HEK293 (cell line): ENCODE results near the gene SLMAP.

ENCODE experiments used
- CTCF ChIA-PET: fragments of 350-600 bp; formaldehyde crosslinking; extraction: SDS; loops from one replicate; lab custom pipeline; 2021; ENCODE audit warnings: antibody characterized with exemption; lab: Yijun Ruan, JAX
- POLR2A ChIA-PET: fragments of 300-600 bp; formaldehyde crosslinking; extraction: SDS; loops from one replicate; lab custom pipeline; 2020; ENCODE audit warnings: antibody characterized with exemption, inconsistent platforms; lab: Yijun Ruan, JAX
- H3K27ac ChIP-seq: fragments of 200-500 bp; sonication (Bioruptor generic); 2 replicates; pipeline ENCODE4 v1.5.1; 2014; ENCODE audit warnings: low read depth, low read length, control low read depth, inconsistent platforms; ENCODE audit errors: extremely low read depth
- H3K36me3 ChIP-seq, 2 experiments: fragments of 200-500 bp in 1 of 2; sonication (Bioruptor generic) in 1 of 2; 1 replicate in 1 of 2; 2 replicates in 1 of 2; pipeline ENCODE4 v1.5.1; 2014 to 2017; ENCODE audit warnings: inconsistent platforms in 2 of 2, low read length in 2 of 2; ENCODE audit not compliant: control insufficient read depth in 2 of 2, insufficient read depth in 1 of 2
- H3K4me1 ChIP-seq: fragments of 200-500 bp; sonication (Bioruptor generic); 2 replicates; pipeline ENCODE4 v1.5.1; 2014; ENCODE audit warnings: mild to moderate bottlenecking, low read length, inconsistent platforms; ENCODE audit not compliant: control insufficient read depth, insufficient read depth
- H3K4me3 ChIP-seq: 2 replicates; pipeline ENCODE4 v1.5.1; 2011; ENCODE audit warnings: low read depth, mild to moderate bottlenecking, control low read depth, low read length, moderate library complexity
- H3K9me3 ChIP-seq: fragments of 200-500 bp; sonication (Bioruptor generic); 2 replicates; pipeline ENCODE4 v1.5.1; 2014; ENCODE audit warnings: low read depth, low read length, inconsistent platforms; ENCODE audit not compliant: control insufficient read depth, insufficient read depth
- KLF8 ChIP-seq: fragments of 450-650 bp; formaldehyde crosslinking; IDR thresholded peaks from 2 replicates; pipeline ENCODE4 v1.5.1; 2016; ENCODE audit warnings: missing biosample characterization, missing genetic modification characterization
- PATZ1 ChIP-seq: fragments of 450-650 bp; formaldehyde crosslinking; IDR thresholded peaks from 2 replicates; pipeline ENCODE4 v1.5.1; 2016; ENCODE audit warnings: missing biosample characterization, missing genetic modification characterization
- PRDM4 ChIP-seq: fragments of 450-650 bp; formaldehyde crosslinking; IDR thresholded peaks from 2 replicates; pipeline ENCODE4 v1.5.1; 2017; ENCODE audit warnings: missing biosample characterization, missing genetic modification characterization
- REPIN1 ChIP-seq: fragments of 450-650 bp; formaldehyde crosslinking; IDR thresholded peaks from 2 replicates; pipeline ENCODE4 v1.5.1; 2017; ENCODE audit warnings: missing biosample characterization, missing genetic modification characterization, low read depth
- SCRT1 ChIP-seq: fragments of 450-650 bp; formaldehyde crosslinking; IDR thresholded peaks from 2 replicates; pipeline ENCODE4 v1.5.1; 2016; ENCODE audit warnings: missing biosample characterization, missing genetic modification characterization, borderline replicate concordance
- SETDB1 ChIP-seq: IDR thresholded peaks from one replicate; pipeline ENCODE4 v1.6.1; 2017; ENCODE audit warnings: mild to moderate bottlenecking, low read length, moderate library complexity, mixed read lengths; ENCODE audit not compliant: insufficient read length
- SP3 ChIP-seq: fragments of 450-650 bp; formaldehyde crosslinking; IDR thresholded peaks from 2 replicates; pipeline ENCODE4 v1.5.1; 2016; ENCODE audit warnings: missing biosample characterization, missing genetic modification characterization
- YY1 ChIP-seq: fragments of 450-650 bp; formaldehyde crosslinking; IDR thresholded peaks from 2 replicates; pipeline ENCODE4 v1.5.1; 2018; ENCODE audit warnings: missing biosample characterization, missing genetic modification characterization
- ZBTB44 ChIP-seq: fragments of 450-650 bp; IDR thresholded peaks from 2 replicates; pipeline ENCODE4 v1.5.1; 2018; ENCODE audit warnings: missing biosample characterization, mild to moderate bottlenecking, missing genetic modification characterization
- ZNF2 ChIP-seq: fragments of 450-650 bp; formaldehyde crosslinking; IDR thresholded peaks from 2 replicates; pipeline ENCODE4 v1.5.1; 2016; ENCODE audit warnings: missing biosample characterization, missing genetic modification characterization
- ZNF274 ChIP-seq, 2 experiments: fragments of 200-500 bp in 1 of 2; fragments of 450-650 bp in 1 of 2; sonication (Bioruptor generic) in 1 of 2; formaldehyde crosslinking in 1 of 2; IDR thresholded peaks; 2 replicates each; pipeline versions ENCODE4 v1.5.1 to v1.6.1; 2014 to 2016; ENCODE audit warnings: borderline replicate concordance in 1 of 2, inconsistent platforms in 1 of 2, low read length in 1 of 2, missing biosample characterization in 1 of 2, missing genetic modification characterization in 1 of 2
- ZNF433 ChIP-seq: fragments of 450-650 bp; formaldehyde crosslinking; IDR thresholded peaks from 2 replicates; pipeline ENCODE4 v1.5.1; 2016; ENCODE audit warnings: missing biosample characterization, missing genetic modification characterization, low read depth
- ZNF501 ChIP-seq: fragments of 450-650 bp; formaldehyde crosslinking; IDR thresholded peaks from 2 replicates; pipeline ENCODE4 v1.5.1; 2016; ENCODE audit warnings: missing biosample characterization, missing genetic modification characterization
- ZNF521 ChIP-seq: fragments of 450-650 bp; formaldehyde crosslinking; IDR thresholded peaks from 2 replicates; pipeline ENCODE4 v1.5.1; 2017; ENCODE audit warnings: missing biosample characterization, mild to moderate bottlenecking, missing genetic modification characterization
- ZNF558 ChIP-seq: fragments of 450-650 bp; formaldehyde crosslinking; IDR thresholded peaks from 2 replicates; pipeline ENCODE4 v1.5.1; 2016; ENCODE audit warnings: missing biosample characterization, missing genetic modification characterization
- ZNF610 ChIP-seq: fragments of 450-650 bp; formaldehyde crosslinking; IDR thresholded peaks from 2 replicates; pipeline ENCODE4 v1.5.1; 2016; ENCODE audit warnings: missing biosample characterization, missing genetic modification characterization, borderline replicate concordance
- ZNF692 ChIP-seq: fragments of 450-650 bp; formaldehyde crosslinking; IDR thresholded peaks from 2 replicates; pipeline ENCODE4 v1.5.1; 2016; ENCODE audit warnings: missing biosample characterization, missing genetic modification characterization
- ZNF768 ChIP-seq: fragments of 450-650 bp; formaldehyde crosslinking; IDR thresholded peaks from 2 replicates; pipeline ENCODE4 v1.5.1; 2018; ENCODE audit warnings: missing biosample characterization, mild to moderate bottlenecking, missing genetic modification characterization
- ZSCAN30 ChIP-seq: fragments of 450-650 bp; IDR thresholded peaks from 2 replicates; pipeline ENCODE4 v1.5.1; 2018; ENCODE audit warnings: missing biosample characterization, mild to moderate bottlenecking, missing genetic modification characterization, moderate library complexity
- TF ChIP-seq, protein P1 (sequence below): fragments of 450-650 bp; IDR thresholded peaks from 2 replicates; pipeline ENCODE4 v1.5.1; 2018; ENCODE audit warnings: missing biosample characterization, missing genetic modification characterization
- TF ChIP-seq, protein P2 (sequence below): fragments of 450-650 bp; formaldehyde crosslinking; IDR thresholded peaks from 2 replicates; pipeline ENCODE4 v1.5.1; 2016; ENCODE audit warnings: missing biosample characterization, missing genetic modification characterization

SLMAP gene, protein sequence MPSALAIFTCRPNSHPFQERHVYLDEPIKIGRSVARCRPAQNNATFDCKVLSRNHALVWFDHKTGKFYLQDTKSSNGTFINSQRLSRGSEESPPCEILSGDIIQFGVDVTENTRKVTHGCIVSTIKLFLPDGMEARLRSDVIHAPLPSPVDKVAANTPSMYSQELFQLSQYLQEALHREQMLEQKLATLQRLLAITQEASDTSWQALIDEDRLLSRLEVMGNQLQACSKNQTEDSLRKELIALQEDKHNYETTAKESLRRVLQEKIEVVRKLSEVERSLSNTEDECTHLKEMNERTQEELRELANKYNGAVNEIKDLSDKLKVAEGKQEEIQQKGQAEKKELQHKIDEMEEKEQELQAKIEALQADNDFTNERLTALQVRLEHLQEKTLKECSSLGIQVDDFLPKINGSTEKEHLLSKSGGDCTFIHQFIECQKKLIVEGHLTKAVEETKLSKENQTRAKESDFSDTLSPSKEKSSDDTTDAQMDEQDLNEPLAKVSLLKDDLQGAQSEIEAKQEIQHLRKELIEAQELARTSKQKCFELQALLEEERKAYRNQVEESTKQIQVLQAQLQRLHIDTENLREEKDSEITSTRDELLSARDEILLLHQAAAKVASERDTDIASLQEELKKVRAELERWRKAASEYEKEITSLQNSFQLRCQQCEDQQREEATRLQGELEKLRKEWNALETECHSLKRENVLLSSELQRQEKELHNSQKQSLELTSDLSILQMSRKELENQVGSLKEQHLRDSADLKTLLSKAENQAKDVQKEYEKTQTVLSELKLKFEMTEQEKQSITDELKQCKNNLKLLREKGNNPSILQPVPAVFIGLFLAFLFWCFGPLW

GRCh38 chr3:57755741-57756527 is at the start of gene SLMAP:
Gene SLMAP, plus strand, starts transcription at chr3:57756309. Its CDS starts 1,343 bp downstream, at chr3:57757652.
- ChIA-PET POLR2A (interaction anchor here (0.6 to 1.4 kb wide), 4 partner anchors 9 to 158 kb away, joined by 3 to 8 read pairs (median 3); partner anchors contain the start of genes ARF4 and DENND6A), CTCF (no interaction called here)
- no peaks in the 10 kb centered on the region for H3K4me1 ChIP-seq
- peak within 1 kb of the TSS; percentile 98 for H3K4me3 ChIP-seq
- H3K9me3 ChIP-seq = no peaks in the 10 kb centered on the region
- peaks cover 4 to 17% of the 10 kb centered on the region in 2 experiments; a peak in 2 of 3 replicates for H3K36me3 ChIP-seq
- H3K27ac ChIP-seq = peak within 1 kb of the TSS; percentile 72
- TF ChIP-seq ZNF521 = no peak
- TF ChIP-seq ZNF2 (tag by site-specific recombination) = peak; percentile 68; the same call in 1 of the 2 replicates
- TF ChIP-seq REPIN1 (tag by site-specific recombination) = no peak
- TF ChIP-seq ZNF501 (tag by site-specific recombination) = peak; percentile 89
- 0 out of 2 replicates have a peak, but pooled peaks have one; percentile 21 for TF ChIP-seq PRDM4 (tag by site-specific recombination)
- peak; percentile 52; the same call in 1 of the 2 replicates for TF ChIP-seq KLF8
- 0 out of 2 replicates have a peak, but pooled peaks have one; percentile 23 for TF ChIP-seq ZBTB44 (tag by site-specific recombination)
- TF ChIP-seq SP3 (tag by site-specific recombination) = peak; percentile 77
- TF ChIP-seq, protein P1, sequence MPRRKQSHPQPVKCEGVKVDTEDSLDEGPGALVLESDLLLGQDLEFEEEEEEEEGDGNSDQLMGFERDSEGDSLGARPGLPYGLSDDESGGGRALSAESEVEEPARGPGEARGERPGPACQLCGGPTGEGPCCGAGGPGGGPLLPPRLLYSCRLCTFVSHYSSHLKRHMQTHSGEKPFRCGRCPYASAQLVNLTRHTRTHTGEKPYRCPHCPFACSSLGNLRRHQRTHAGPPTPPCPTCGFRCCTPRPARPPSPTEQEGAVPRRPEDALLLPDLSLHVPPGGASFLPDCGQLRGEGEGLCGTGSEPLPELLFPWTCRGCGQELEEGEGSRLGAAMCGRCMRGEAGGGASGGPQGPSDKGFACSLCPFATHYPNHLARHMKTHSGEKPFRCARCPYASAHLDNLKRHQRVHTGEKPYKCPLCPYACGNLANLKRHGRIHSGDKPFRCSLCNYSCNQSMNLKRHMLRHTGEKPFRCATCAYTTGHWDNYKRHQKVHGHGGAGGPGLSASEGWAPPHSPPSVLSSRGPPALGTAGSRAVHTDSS = no peak
- no peak for TF ChIP-seq SCRT1 (tag by site-specific recombination)
- no peak for TF ChIP-seq ZNF274 (IDR thresholded peaks at IDR 0.05; ENCODE audit: low read length)
- TF ChIP-seq ZNF274 (tag by site-specific recombination; IDR thresholded peaks at IDR 0.05; ENCODE audit: borderline replicate concordance) = no peak
- TF ChIP-seq ZNF768 (tag by site-specific recombination) = no peak
- peak; percentile 78 for TF ChIP-seq ZNF692 (tag by site-specific recombination)
- peak; percentile 38; the same call in 1 of the 2 replicates for TF ChIP-seq ZNF610 (tag by site-specific recombination)
- TF ChIP-seq ZNF433 (tag by site-specific recombination) = no peak
- peak; percentile 99 for TF ChIP-seq YY1 (tag by site-specific recombination)
- TF ChIP-seq, protein P2, sequence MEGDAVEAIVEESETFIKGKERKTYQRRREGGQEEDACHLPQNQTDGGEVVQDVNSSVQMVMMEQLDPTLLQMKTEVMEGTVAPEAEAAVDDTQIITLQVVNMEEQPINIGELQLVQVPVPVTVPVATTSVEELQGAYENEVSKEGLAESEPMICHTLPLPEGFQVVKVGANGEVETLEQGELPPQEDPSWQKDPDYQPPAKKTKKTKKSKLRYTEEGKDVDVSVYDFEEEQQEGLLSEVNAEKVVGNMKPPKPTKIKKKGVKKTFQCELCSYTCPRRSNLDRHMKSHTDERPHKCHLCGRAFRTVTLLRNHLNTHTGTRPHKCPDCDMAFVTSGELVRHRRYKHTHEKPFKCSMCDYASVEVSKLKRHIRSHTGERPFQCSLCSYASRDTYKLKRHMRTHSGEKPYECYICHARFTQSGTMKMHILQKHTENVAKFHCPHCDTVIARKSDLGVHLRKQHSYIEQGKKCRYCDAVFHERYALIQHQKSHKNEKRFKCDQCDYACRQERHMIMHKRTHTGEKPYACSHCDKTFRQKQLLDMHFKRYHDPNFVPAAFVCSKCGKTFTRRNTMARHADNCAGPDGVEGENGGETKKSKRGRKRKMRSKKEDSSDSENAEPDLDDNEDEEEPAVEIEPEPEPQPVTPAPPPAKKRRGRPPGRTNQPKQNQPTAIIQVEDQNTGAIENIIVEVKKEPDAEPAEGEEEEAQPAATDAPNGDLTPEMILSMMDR (tag by site-specific recombination) = no peak
- TF ChIP-seq SETDB1 = no peak
- peak; percentile 77 for TF ChIP-seq PATZ1 (tag by site-specific recombination)
- TF ChIP-seq ZSCAN30 = 0 out of 2 replicates have a peak, but pooled peaks have one; percentile 59
- TF ChIP-seq ZNF558 (tag by site-specific recombination) = peak; percentile 36; the same call in 1 of the 2 replicates
